Lower leg skin (tissue), 3 donors: Measurements from ENCODE around the gene SMG7.

ENCODE experiments used
- POLR2A ChIP-seq, 2 donors: fragments of 450-650 bp; IDR thresholded peaks; one replicate each; pipeline ENCODE4 v1.6.1; 2016 to 2017; ENCODE audit warnings: antibody characterized with exemption in 2 of 2, mild to moderate bottlenecking in 1 of 2, moderate library complexity in 1 of 2
- TF ChIP-seq, protein P1 (sequence below), 3 donors: fragments of 450-650 bp; IDR thresholded peaks; one replicate each; pipeline ENCODE4 v1.5.1; 2016; ENCODE audit warnings: antibody characterized with exemption in 3 of 3, mild to moderate bottlenecking in 3 of 3, moderate library complexity in 2 of 3

DNA sequence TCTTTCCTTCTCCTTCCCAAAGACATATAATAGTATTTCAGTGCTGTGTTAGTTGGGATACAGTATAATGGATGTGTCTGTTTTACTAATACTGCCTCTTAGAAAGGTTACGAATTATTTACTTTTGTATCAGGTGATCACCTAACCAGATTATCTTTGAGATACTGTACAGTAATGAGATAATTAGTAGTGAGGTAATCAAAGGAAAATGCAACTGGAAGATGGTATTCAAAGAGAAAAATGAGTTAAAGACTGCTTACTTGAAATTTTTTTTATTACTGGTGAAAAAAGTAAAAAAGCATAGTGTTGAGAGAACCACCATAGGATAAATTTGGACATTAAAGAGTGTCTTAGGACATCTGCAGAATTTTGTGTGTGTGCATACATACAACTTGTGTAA lies 10.9 kb downstream of the SMG7 start:
- TF ChIP-seq, protein P1, sequence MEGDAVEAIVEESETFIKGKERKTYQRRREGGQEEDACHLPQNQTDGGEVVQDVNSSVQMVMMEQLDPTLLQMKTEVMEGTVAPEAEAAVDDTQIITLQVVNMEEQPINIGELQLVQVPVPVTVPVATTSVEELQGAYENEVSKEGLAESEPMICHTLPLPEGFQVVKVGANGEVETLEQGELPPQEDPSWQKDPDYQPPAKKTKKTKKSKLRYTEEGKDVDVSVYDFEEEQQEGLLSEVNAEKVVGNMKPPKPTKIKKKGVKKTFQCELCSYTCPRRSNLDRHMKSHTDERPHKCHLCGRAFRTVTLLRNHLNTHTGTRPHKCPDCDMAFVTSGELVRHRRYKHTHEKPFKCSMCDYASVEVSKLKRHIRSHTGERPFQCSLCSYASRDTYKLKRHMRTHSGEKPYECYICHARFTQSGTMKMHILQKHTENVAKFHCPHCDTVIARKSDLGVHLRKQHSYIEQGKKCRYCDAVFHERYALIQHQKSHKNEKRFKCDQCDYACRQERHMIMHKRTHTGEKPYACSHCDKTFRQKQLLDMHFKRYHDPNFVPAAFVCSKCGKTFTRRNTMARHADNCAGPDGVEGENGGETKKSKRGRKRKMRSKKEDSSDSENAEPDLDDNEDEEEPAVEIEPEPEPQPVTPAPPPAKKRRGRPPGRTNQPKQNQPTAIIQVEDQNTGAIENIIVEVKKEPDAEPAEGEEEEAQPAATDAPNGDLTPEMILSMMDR (IDR thresholded peaks at IDR 0.05), result no peak
- TF ChIP-seq POLR2A (IDR thresholded peaks at IDR 0.05), result no peak
